Measurements from ENCODE around the gene TPSD1.
"Not testable (repeated sequence)": the region's sequence is repeated elsewhere in the genome, so short reads cannot be mapped to it uniquely, and the experiment has no call there.

TPSD1 gene

DNA sequence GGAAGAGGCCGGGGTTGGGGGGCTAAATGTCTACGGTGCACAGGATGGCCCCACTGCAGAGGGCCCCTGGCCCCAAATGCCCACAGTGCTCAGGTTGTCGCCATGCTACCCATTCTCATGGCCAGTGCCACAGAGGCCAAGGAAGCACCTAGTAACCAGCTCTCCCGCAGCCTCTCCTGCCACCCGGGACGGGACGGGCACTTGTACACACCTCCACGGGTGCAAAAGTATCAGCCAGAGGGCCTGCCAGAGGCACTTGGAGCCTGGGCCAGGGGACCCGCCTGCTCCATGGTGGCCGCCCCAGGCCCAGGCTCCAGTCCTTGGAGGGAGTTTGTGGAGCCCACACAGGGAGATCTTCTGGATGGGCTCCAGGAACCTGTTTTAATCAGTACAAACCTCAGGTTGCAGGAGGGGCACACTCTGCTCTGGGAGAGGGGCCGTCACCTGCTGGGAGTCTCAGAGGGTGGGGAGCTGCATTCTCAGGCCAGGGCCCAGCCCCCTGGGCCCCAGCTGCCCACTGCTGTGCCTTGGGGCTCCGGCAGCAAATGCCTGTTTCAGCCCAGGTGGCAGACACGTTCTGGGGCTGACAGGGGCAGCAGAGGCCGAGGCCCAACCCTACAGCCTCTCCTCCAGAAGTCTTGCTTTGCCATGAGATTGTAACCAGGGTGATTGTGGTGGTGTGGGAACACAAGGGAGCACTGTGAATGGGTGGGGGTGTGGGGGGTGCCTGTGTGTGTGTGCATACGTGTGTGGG is 7.9 kb downstream of the TPSD1 start:
- no peak for DNase-seq

- no peak for DNase-seq
Measured at GRCh38 chr16:1264345-1265089, 8.6 kb downstream of the TPSD1 start.

DNA sequence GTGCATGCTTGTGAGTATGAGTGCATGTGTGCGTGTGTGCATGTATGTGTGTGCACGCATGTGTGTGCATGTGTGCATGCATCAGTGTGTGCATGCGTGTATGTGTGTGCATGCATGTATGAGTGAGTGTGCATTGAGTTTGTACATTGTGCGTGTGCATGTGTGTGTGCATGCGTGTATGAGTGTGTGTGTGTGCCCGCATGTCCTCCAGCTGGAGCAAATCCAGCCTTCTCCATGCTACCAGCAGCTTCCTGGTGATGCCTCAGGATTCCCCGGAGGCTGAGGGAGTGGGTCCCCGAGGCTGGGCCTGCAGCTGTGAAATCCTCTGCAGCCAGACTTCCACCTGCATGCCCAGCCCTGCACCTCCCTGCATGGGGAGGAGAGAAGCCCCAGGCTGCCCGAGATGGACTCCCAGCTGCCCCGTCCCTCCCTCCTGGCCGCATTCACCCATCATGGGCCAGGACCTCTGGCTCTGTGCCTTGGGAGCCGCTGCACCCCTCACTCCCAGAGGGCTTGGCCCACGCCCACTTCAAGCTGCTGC is 9.3 kb downstream of the TPSD1 start:
- DNase-seq, result no peak

GRCh38 chr16:1265826-1266225 is 10.0 kb downstream of the TPSD1 start:
- no peak for DNase-seq

GRCh38 chr16:1269418-1269817 is 13.5 kb downstream of the TPSD1 start:
- DNase-seq, result not testable (repeated sequence)

DNA sequence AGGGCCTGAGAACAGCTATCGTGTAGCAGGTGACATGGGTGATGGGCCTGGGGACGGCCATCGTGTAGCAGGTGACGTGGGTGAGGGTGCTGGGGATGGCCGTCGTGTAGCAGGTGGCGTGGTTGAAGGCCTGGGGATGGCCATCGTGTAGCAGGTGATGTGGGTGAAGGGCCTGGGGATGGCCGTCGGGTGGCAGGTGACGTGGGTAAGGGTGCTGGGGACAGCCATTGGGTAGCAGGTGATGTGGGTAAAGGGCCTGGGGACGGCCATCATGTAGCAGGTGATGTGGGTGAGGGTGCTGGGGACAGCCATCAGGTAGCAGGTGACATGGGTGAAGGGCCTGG is 15.5 kb downstream of the TPSD1 start:
- no peak for DNase-seq

DNA sequence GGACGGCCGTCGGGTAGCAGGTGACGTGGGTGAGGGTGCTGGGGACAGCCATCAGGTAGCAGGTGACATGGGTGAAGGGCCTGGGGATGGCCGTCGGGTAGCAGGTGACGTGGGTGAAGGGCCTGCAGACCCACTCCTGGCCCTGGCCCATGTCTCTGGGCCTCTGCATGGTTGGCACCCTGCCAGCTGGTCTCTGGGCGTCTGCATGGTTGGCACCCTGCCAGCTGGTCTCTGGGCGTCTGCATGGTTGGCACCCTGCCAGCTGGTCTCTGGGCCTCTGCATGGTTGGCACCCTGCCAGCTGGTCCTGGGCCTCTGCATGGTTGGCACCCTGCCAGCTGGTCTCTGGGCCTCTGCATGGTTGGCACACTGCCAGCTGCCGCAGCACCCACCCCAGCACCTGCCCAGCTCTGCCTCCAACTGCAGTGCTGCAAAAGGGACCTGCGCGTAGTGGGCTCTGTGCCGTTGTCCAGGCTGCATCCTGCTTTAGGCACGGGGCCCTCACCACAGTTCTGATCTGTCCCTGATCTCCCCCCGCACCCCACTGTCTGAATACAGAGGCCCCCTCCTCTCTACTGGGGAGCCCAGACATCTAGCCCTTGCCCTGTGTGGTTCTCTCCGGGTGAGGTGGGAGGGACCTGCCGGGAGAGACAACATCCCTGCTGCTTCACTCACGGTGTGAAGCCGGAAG is 16.0 kb downstream of the TPSD1 start:
- DNase-seq, result peak; percentile 47

DNA sequence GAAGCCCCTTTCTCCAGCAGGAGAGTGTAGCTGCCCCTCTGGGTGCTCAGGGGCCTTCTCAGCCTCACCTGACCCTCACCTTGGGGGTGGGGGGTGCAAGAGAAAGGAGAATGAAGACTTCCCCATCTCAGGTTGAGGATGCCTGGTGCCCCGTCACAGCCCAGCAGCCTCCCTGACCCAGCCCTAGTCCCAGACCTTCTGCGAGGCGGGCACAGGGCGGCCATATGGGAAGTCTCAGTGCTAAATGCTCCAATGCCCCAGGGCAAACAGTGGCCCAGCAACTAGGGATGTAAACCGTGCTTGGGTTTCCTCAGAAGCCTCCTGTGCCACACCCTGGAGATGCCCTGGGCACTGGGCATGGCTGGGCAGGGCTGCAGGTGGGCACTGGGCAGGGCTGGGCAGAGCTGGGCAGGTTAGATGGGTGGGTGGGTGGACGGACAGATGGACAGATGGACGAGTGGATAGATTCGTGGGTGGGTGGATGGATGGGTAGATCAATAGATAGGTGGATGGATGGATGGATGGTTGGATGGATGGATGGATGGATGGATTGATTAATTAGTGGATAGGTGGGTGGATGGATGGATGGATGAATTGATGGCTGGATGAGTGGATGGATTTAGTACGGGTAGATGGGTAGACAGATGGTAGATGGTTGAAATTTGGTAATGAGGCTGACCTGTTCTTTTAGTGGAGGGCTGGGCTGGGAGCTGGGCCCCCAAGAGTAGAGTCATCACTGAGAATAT is 16.8 kb downstream of the TPSD1 start:
- DNase-seq, result peak; percentile 13

GRCh38 chr16:1273816-1274215 is 17.9 kb downstream of the TPSD1 start:
- no peak for DNase-seq

DNA sequence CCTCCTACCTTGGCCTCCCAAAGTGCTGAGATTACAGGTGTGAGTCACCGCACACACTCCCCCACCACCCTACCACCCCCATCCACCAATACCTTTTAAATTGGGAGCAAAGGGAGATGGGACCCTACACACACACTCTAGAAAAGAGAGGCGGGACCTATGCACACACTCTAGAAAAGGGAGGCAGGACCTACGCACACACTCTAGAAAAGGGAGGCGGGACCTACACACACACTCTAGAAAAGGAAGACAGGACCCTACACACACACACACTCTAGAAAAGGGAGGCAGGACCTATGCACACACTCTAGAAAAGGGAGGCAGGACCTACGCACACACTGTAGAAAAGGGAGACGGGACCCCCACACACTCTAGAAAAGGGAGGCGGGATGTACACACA is 18.9 kb downstream of the TPSD1 start:
- no peak for DNase-seq

DNA sequence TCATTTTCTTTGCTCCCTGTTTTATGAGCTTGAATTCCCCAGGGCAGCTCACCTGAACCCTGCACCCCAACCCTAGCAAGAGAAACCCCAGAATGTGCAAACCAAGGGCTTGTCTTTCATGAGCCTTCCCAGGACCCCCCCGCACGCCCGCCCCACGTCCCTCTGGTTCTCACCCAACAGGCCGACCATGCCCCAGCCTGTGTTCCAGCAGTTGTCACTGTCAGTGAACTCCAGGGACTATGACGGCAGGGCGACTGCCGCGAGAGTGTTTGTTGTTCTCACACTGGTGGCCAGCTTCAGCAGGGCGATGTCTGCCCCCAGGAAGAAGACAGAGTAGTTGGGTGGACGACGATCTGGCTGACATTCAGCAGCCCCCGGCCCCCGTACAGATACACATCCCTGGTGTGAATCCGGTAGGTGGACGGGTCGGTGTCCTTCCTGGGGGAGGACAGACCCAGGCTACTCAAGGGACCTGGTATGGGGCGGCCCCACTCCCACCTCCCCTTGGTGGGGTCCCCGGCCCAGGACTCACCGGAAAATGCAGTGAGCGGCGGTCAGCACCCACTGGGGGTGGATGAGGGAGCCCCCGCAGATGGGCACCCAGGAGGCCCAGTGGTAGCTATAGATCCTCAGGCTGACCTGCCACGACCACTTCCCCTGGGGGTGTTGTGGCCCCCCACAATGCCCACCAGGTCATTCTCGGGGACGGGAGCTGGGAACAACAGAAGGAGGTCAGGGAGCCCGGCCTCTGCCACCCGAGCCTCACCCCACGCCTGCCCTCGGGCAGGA is 20.1 kb downstream of the TPSD1 start:
- no peak for DNase-seq

- DNase-seq, result no peak
Measured at GRCh38 chr16:1276580-1276878, 20.7 kb downstream of the TPSD1 start.

DNA sequence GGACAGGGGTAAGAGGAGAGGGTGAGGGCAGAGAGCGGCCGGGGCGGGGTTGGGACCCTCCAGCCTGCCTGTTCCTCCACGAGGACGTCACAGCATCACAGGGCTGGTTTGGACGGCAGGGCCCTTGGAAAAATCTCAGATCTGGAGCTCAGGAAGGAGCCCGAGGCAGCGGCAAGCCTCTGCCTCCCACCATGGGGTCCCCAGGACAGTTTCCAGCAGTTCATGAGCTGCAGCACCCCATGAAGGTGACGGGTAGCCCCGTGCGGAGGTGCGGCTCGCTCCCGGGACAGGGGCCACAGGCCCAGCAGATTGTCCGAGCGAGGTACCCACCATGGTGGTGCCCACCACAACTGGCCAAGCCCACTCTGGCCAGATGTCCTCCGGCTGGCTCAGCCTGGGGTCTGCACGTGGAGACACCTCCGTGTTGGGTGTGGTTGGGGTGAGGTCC is 21.3 kb downstream of the TPSD1 start:
- DNase-seq, result no peak

- no peak for DNase-seq
Measured at GRCh38 chr16:1277617-1278282, 21.9 kb downstream of the TPSD1 start.

DNA sequence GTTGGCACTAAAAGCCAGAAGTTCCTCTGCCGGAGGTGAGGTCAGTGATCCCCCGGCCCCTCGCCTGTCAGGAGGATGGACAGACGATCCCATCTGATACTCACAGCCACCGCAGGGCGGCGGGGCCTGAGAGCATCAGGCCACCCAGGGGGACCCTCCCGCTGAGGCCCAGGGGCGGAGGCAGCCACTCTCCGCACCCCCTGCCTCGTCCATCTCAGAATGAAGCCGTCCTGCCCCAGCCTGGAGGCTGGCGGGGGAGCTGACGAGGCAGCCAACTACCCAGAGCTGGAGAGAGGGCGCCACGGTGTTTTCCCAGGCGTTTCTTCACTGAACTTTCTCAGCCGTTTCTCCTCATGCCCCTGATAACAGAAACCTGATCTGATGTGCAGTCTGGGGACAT is 22.6 kb downstream of the TPSD1 start:
- DNase-seq, result no peak

GRCh38 chr16:1279081-1279944 is 23.4 kb downstream of the TPSD1 start:
- DNase-seq, result no peak

GRCh38 chr16:1279945-1280589 is 24.2 kb downstream of the TPSD1 start:
- no peak for DNase-seq

- no peak for DNase-seq
Measured at GRCh38 chr16:1280783-1281182, 24.9 kb downstream of the TPSD1 start.

DNA sequence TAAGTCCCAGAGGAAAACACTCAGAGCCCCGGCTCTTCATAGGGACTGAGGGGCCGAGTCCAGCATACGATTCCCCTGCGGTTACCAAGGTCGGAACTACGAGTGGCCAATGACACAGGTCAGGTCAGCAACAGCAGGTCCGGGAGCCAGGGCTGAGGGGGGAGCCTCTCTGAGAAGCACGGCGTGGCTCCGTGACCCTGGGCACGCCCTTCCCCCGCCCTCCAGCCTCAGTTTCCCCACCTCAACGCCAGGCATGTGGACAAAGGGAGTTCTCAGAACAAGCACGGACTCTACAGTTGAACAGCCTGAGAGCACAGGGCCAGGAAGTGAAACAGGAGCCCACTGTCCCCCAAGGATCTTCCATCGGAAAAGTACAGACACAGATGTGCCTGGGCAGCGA is 25.6 kb downstream of the TPSD1 start:
- DNase-seq, result no peak
